SK-N-MC (cell line): ENCODE data around the gene ASTN2.

Source experiments
- EZH2 ChIP-seq: fragments of 200-600 bp; sonication (generic); IDR thresholded peaks from one replicate; pipeline ENCODE4 v1.6.1; 2017; ENCODE audit warnings: antibody characterized with exemption
- FOXP2 ChIP-seq: optimal IDR thresholded peaks from 2 replicates; pipeline ENCODE3; 2011; ENCODE audit warnings: mild to moderate bottlenecking, moderate library complexity; ENCODE audit not compliant: insufficient read depth; ENCODE audit errors: extremely low read length, control extremely low read depth
- POLR2AphosphoS5 ChIP-seq: IDR thresholded peaks from 2 replicates; pipeline ENCODE4 v1.6.1; 2012; ENCODE audit warnings: mild to moderate bottlenecking, low read depth, low read length, borderline replicate concordance

DNA sequence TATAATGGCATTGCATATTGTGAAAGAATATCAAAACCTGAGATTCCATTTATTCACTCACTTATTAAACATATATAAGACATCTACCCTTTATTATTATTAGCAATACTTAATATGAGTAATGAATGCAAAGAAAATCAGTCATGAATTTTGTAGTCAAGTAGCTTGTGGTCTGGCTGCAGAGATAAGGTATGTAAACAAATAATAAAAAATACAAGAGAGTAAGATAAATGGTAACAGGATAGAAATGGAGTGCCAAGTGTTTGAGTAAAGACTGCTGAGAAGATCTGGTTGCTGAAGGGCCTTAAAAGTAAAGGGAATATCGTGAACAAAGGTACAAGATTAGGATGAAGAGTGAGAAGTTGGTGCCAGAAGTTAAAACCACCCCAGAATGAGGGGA, 709.3 kb downstream of the ASTN2 start:
- no peak for TF ChIP-seq FOXP2
- TF ChIP-seq EZH2: no peak
- no peak for TF ChIP-seq POLR2AphosphoS5
